ENCODE data around the gene TMEM91. TPM values are rescaled to one million over a fixed set of nuclear protein-coding genes. Genes with fewer than 3 reads are reported as not detected.

The TMEM91 gene
- polyA plus RNA-seq, 1 of the 3 experiments (the other 2 are of a cell fraction): 5.7 TPM

DNA sequence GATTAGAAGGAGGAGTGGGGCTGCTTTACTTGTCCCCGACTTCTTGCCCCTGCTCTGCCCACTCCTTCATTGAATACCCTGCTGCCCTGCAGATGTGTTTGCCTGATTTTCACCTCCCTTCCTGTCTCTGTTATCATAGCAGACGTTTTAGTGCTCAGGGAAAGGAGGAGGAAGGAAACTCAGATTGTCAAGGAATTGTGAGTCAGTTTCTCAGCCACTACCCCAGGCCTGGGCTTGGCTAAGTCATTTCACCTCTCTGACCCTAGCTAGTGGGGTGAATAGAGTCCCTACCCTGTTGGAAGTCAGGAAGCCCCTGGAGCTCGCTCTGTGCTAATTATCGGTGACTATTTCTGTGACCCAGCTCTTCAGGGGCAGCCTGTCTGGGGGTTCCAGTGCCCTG lies 25.1 kb downstream of the TMEM91 start:
- Histone ChIP-seq H3K36me3 (replicated peaks in 1 of 2; ENCODE audit: control insufficient read depth in 1 of 2, insufficient read depth in 2 of 2, low read length in 1 of 2) (no peaks in the 10 kb centered on the region), H3F3A (replicated peaks; ENCODE audit: insufficient read depth) (no peaks in the 10 kb centered on the region), H3K79me2 (ENCODE audit: insufficient read depth) (peaks cover 30% of the 10 kb centered on the region), H2AFZ (ENCODE audit: low read depth) (no peak overlapping the region), H3K4me3 (ENCODE audit: low read depth in 2 of 2, low read length in 1 of 2) (no peak overlapping the region), H4K20me1 (ENCODE audit: insufficient read depth) (no peaks in the 10 kb centered on the region), H3K9me2 (no peaks in the 10 kb centered on the region), H3K9ac (no peak overlapping the region), H3K9me3 (no peaks in the 10 kb centered on the region), H3K4me2 (no peak overlapping the region), H3K27me3 (ENCODE audit: insufficient read depth) (no peaks in the 10 kb centered on the region), H3K4me1 (ENCODE audit: control insufficient read depth in 1 of 2, insufficient read depth in 2 of 2, low read depth in 1 of 2, low read length in 1 of 2) (peaks cover 5 to 11% of the 10 kb centered on the region in 2 experiments; a peak in 2 of 4 replicates), H3K27ac (ENCODE audit: low read depth in 2 of 2, low read length in 1 of 2) (no peak overlapping the region)
- no peak for DNase-seq
- TF ChIP-seq RAD21 (IDR thresholded peaks at IDR 0.05; ENCODE audit: low read length) (no peak), JUND (IDR thresholded peaks at IDR 0.05) (no peak), FOSL2 (IDR thresholded peaks at IDR 0.05; ENCODE audit: borderline replicate concordance, low read depth) (no peak), NRF1 (IDR thresholded peaks at IDR 0.05; ENCODE audit: low read depth, low read length) (no peak), SIN3A (IDR thresholded peaks at IDR 0.05; ENCODE audit: borderline replicate concordance, low read depth, low read length) (no peak)
- POLR2A ChIA-PET: no interaction called here
- 76% methylated on average over 4 of the region's 4 CpGs for WGBS (ENCODE audit: low lambda C conversion rate)
- CTCF ChIA-PET: interaction anchor here (1.5 kb wide), 1 partner anchor 49 kb away, joined by 5 read pairs; no protein-coding TSS in a partner anchor

DNA sequence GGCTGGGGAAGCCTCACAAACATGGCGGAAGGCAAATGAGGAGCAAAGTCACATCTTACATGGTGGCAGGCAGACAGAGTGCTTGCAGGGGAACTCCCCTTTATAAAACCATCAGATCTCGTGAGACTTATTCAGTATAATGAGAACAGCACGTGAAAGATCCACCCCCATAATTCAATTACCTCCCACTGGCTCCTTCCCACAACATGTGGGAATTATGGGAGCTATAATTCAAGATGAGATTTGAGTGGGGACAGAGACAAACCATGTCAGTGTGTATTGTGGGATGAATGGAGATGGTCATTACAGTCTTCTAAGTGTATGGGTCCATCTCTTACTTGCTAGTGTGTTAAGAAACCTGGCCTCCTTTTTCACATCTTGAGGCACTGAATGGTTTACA lies 25.7 kb downstream of the TMEM91 start:
- no peaks in the 10 kb centered on the region for H3F3A ChIP-seq (replicated peaks; ENCODE audit: insufficient read depth)
- TF ChIP-seq FOSL2 (IDR thresholded peaks at IDR 0.05; ENCODE audit: borderline replicate concordance, low read depth): no peak
- TF ChIP-seq EZH2phosphoT487 (IDR thresholded peaks at IDR 0.05; ENCODE audit: borderline replicate concordance, low read depth): no peak
- TF ChIP-seq FOXM1 (IDR thresholded peaks at IDR 0.05; ENCODE audit: low read depth): no peak
- TF ChIP-seq, protein P1, sequence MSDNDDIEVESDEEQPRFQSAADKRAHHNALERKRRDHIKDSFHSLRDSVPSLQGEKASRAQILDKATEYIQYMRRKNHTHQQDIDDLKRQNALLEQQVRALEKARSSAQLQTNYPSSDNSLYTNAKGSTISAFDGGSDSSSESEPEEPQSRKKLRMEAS (IDR thresholded peaks at IDR 0.05; ENCODE audit: low read depth): no peak
- no peak for TF ChIP-seq FOXJ3 (CRISPR knock-in tag; IDR thresholded peaks at IDR 0.05)
- no peak for TF ChIP-seq ELF1 (IDR thresholded peaks at IDR 0.05)
- no peak for TF ChIP-seq SMC3 (IDR thresholded peaks at IDR 0.05; ENCODE audit: low read depth, low read length)
- TF ChIP-seq NFIC (IDR thresholded peaks at IDR 0.05; ENCODE audit: borderline replicate concordance): no peak
- TF ChIP-seq, protein P2, sequence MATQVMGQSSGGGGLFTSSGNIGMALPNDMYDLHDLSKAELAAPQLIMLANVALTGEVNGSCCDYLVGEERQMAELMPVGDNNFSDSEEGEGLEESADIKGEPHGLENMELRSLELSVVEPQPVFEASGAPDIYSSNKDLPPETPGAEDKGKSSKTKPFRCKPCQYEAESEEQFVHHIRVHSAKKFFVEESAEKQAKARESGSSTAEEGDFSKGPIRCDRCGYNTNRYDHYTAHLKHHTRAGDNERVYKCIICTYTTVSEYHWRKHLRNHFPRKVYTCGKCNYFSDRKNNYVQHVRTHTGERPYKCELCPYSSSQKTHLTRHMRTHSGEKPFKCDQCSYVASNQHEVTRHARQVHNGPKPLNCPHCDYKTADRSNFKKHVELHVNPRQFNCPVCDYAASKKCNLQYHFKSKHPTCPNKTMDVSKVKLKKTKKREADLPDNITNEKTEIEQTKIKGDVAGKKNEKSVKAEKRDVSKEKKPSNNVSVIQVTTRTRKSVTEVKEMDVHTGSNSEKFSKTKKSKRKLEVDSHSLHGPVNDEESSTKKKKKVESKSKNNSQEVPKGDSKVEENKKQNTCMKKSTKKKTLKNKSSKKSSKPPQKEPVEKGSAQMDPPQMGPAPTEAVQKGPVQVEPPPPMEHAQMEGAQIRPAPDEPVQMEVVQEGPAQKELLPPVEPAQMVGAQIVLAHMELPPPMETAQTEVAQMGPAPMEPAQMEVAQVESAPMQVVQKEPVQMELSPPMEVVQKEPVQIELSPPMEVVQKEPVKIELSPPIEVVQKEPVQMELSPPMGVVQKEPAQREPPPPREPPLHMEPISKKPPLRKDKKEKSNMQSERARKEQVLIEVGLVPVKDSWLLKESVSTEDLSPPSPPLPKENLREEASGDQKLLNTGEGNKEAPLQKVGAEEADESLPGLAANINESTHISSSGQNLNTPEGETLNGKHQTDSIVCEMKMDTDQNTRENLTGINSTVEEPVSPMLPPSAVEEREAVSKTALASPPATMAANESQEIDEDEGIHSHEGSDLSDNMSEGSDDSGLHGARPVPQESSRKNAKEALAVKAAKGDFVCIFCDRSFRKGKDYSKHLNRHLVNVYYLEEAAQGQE (IDR thresholded peaks at IDR 0.05; ENCODE audit: low read depth, low read length): no peak
- TF ChIP-seq YY1 (IDR thresholded peaks at IDR 0.05; ENCODE audit: low read depth): no peak
- TF ChIP-seq EP300 (IDR thresholded peaks at IDR 0.05; ENCODE audit: borderline replicate concordance in 1 of 2, low read depth in 1 of 2, low read length in 1 of 2): no peak
- no peak for TF ChIP-seq NRF1 (IDR thresholded peaks at IDR 0.05; ENCODE audit: low read depth, low read length)
- TF ChIP-seq RCOR1 (IDR thresholded peaks at IDR 0.05; ENCODE audit: low read length): no peak
- TF ChIP-seq RXRA (IDR thresholded peaks at IDR 0.05; ENCODE audit: borderline replicate concordance, low read depth): no peak
- no peak for TF ChIP-seq JUND (IDR thresholded peaks at IDR 0.05)
- TF ChIP-seq SIN3A (IDR thresholded peaks at IDR 0.05; ENCODE audit: borderline replicate concordance, low read depth, low read length): no peak
- no peak for TF ChIP-seq MEF2A (IDR thresholded peaks at IDR 0.05; ENCODE audit: borderline replicate concordance, low read depth)
- TF ChIP-seq, protein P3, sequence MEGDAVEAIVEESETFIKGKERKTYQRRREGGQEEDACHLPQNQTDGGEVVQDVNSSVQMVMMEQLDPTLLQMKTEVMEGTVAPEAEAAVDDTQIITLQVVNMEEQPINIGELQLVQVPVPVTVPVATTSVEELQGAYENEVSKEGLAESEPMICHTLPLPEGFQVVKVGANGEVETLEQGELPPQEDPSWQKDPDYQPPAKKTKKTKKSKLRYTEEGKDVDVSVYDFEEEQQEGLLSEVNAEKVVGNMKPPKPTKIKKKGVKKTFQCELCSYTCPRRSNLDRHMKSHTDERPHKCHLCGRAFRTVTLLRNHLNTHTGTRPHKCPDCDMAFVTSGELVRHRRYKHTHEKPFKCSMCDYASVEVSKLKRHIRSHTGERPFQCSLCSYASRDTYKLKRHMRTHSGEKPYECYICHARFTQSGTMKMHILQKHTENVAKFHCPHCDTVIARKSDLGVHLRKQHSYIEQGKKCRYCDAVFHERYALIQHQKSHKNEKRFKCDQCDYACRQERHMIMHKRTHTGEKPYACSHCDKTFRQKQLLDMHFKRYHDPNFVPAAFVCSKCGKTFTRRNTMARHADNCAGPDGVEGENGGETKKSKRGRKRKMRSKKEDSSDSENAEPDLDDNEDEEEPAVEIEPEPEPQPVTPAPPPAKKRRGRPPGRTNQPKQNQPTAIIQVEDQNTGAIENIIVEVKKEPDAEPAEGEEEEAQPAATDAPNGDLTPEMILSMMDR (IDR thresholded peaks at IDR 0.05): no peak
- WGBS (ENCODE audit: low lambda C conversion rate): 72% methylated on average over 3 of the region's 3 CpGs
- peaks cover 26% of the 10 kb centered on the region for H3K79me2 ChIP-seq (ENCODE audit: insufficient read depth)
- H3K9me2 ChIP-seq: no peaks in the 10 kb centered on the region
- ChIA-PET CTCF (interaction anchor here (1.5 kb wide), 1 partner anchor 49 kb away, joined by 5 read pairs; no protein-coding TSS in a partner anchor), POLR2A (no interaction called here)
- H3K4me3 ChIP-seq (ENCODE audit: low read depth in 2 of 2, low read length in 1 of 2): no peak overlapping the region
- H3K4me2 ChIP-seq: no peak overlapping the region
- peaks cover 5 to 11% of the 10 kb centered on the region in 2 experiments; a peak in 2 of 4 replicates for H3K4me1 ChIP-seq (ENCODE audit: control insufficient read depth in 1 of 2, insufficient read depth in 2 of 2, low read depth in 1 of 2, low read length in 1 of 2)
- no peak for DNase-seq
- H2AFZ ChIP-seq (ENCODE audit: low read depth): no peak overlapping the region
- no peak overlapping the region for H3K27ac ChIP-seq (ENCODE audit: low read depth in 2 of 2, low read length in 1 of 2)
- no peak overlapping the region for H3K9ac ChIP-seq
- no peaks in the 10 kb centered on the region for H4K20me1 ChIP-seq (ENCODE audit: insufficient read depth)
- H3K36me3 ChIP-seq (replicated peaks in 1 of 2; ENCODE audit: control insufficient read depth in 1 of 2, insufficient read depth in 2 of 2, low read length in 1 of 2): no peaks in the 10 kb centered on the region
- no peaks in the 10 kb centered on the region for H3K27me3 ChIP-seq (ENCODE audit: insufficient read depth)
- H3K9me3 ChIP-seq: no peaks in the 10 kb centered on the region

Measured in SK-N-SH (cell line).